ENCODE data around the gene PEPD. TPM values are rescaled to one million over a fixed set of nuclear protein-coding genes. Genes with fewer than 3 reads are reported as not detected.

Gene PEPD
- total RNA-seq, 2 donors from 2014 or later, result 52.2 to 67.9 TPM

- peaks cover 7% of the 10 kb centered on the region for H3K36me3 ChIP-seq (ENCODE audit: control insufficient read depth, insufficient read depth, low read length)
- H3K27me3 Mint-ChIP-seq (ENCODE audit: insufficient read depth), result peaks cover 5% of the 10 kb centered on the region
- peaks cover 5% of the 10 kb centered on the region for H3K36me3 Mint-ChIP-seq (ENCODE audit: low read depth)
- H3K4me1 ChIP-seq (ENCODE audit: control insufficient read depth, insufficient read depth, low read length), result peaks cover 6% of the 10 kb centered on the region
- H3K9me3 Mint-ChIP-seq, result no peaks in the 10 kb centered on the region
- peak; percentile 98 for DNase-seq
- H3K4me1 Mint-ChIP-seq, result peaks cover 38% of the 10 kb centered on the region
- peak within 1 kb of the TSS; percentile 100 for H3K4me3 ChIP-seq (ENCODE audit: low read length)
- H3K27ac ChIP-seq (ENCODE audit: low read depth, low read length), result peak within 1 kb of the TSS; percentile 96
- H3K9me3 ChIP-seq (ENCODE audit: control insufficient read depth, low read length), result no peaks in the 10 kb centered on the region
- TF ChIP-seq CTCF (conservative IDR thresholded peaks at IDR 0.05), result no peak
- H3K4me3 Mint-ChIP-seq, result peak within 1 kb of the TSS; percentile 79
- peak within 1 kb of the TSS; percentile 93 for H3K9ac ChIP-seq (ENCODE audit: extremely low read depth, low read length, poor library complexity, severe bottlenecking)
- WGBS, 2 experiments (ENCODE audit: insufficient coverage in 1 of 2, insufficient read length in 1 of 2), result 0 to 1% methylated on average over 33 to 118 of the region's 118 CpGs
- H3K27me3 ChIP-seq (ENCODE audit: control insufficient read depth, insufficient read depth, low read length, poor library complexity, severe bottlenecking), result no peaks in the 10 kb centered on the region
- peak within 1 kb of the TSS; percentile 77 for H3K27ac Mint-ChIP-seq
Observed at GRCh38 chr19:33373453-33374235, 147.9 kb downstream of the PEPD start, which contains the start of gene CEBPG. TSS of gene CEBPG (plus strand) at chr19:33373709. CDS start at chr19:33379240, 5,531 bp downstream.

GRCh38 chr19:33370783-33371182, 150.8 kb downstream of the PEPD start:
- Mint-ChIP-seq H3K27me3 (ENCODE audit: insufficient read depth) (peaks cover 8% of the 10 kb centered on the region), H3K4me1 (peaks cover 16% of the 10 kb centered on the region), H3K27ac (no peak overlapping the region), H3K9me3 (no peaks in the 10 kb centered on the region), H3K4me3 (no peak overlapping the region), H3K36me3 (ENCODE audit: low read depth) (peaks cover 3% of the 10 kb centered on the region)
- H3K27me3 ChIP-seq (ENCODE audit: control insufficient read depth, insufficient read depth, low read length, poor library complexity, severe bottlenecking), result peaks cover 10% of the 10 kb centered on the region
- H3K4me3 ChIP-seq (ENCODE audit: low read length), result no peak overlapping the region
- H3K9me3 ChIP-seq (ENCODE audit: control insufficient read depth, low read length), result no peaks in the 10 kb centered on the region
- H3K9ac ChIP-seq (ENCODE audit: extremely low read depth, low read length, poor library complexity, severe bottlenecking), result no peak overlapping the region
- no peaks in the 10 kb centered on the region for H3K36me3 ChIP-seq (ENCODE audit: control insufficient read depth, insufficient read depth, low read length)
- H3K4me1 ChIP-seq (ENCODE audit: control insufficient read depth, insufficient read depth, low read length), result no peaks in the 10 kb centered on the region
- no peak overlapping the region for H3K27ac ChIP-seq (ENCODE audit: low read depth, low read length)
- no peak for TF ChIP-seq CTCF (conservative IDR thresholded peaks at IDR 0.05)
- DNase-seq, result no peak
- WGBS, 2 experiments (ENCODE audit: insufficient coverage in 1 of 2, insufficient read length in 1 of 2), result 90 to 100% methylated on average over 3 to 4 of the region's 4 CpGs

GRCh38 chr19:33368074-33368864, 153.3 kb downstream of the PEPD start:
- Histone ChIP-seq H3K4me1 (ENCODE audit: control insufficient read depth, insufficient read depth, low read length) (no peaks in the 10 kb centered on the region), H3K4me3 (ENCODE audit: low read length) (no peak overlapping the region), H3K27me3 (ENCODE audit: control insufficient read depth, insufficient read depth, low read length, poor library complexity, severe bottlenecking) (peaks cover 10% of the 10 kb centered on the region), H3K36me3 (ENCODE audit: control insufficient read depth, insufficient read depth, low read length) (no peaks in the 10 kb centered on the region), H3K9me3 (ENCODE audit: control insufficient read depth, low read length) (no peaks in the 10 kb centered on the region), H3K27ac (ENCODE audit: low read depth, low read length) (no peak overlapping the region), H3K9ac (ENCODE audit: extremely low read depth, low read length, poor library complexity, severe bottlenecking) (no peak overlapping the region)
- Mint-ChIP-seq H3K4me1 (no peaks in the 10 kb centered on the region), H3K9me3 (no peaks in the 10 kb centered on the region), H3K4me3 (no peak overlapping the region), H3K27ac (no peak overlapping the region), H3K36me3 (ENCODE audit: low read depth) (no peaks in the 10 kb centered on the region), H3K27me3 (ENCODE audit: insufficient read depth) (peaks cover 6% of the 10 kb centered on the region)
- WGBS, 2 experiments (ENCODE audit: insufficient coverage in 1 of 2, insufficient read length in 1 of 2), result 77 to 89% methylated on average over 3 to 5 of the region's 5 CpGs
- no peak for TF ChIP-seq CTCF (conservative IDR thresholded peaks at IDR 0.05)
- DNase-seq, result no peak

Measured in endodermal cell (in vitro differentiated cells).